ENCODE data around the gene EFCAB9.

DNA sequence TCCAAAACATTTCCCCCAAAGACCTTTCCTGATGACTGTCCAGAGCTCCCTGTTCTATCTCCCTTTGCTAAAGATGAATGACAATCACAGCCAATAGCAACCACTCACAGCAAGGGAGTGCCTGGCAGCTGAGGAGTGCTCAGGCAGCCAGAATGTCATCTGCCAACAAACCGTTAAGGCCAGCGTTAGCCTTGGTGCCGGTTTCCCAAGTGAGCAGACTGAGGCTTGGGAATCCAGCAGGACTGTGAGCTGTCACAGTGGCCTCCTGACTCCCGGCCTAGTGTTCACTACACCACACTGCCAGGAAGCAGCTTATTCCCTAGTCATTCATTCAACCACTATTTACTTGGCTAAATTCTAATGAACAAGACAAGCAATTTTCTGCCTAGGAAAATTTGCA lies 30.6 kb upstream of the EFCAB9 start:
- no peak for TF ChIP-seq POLR2A (IDR thresholded peaks at IDR 0.05)
- TF ChIP-seq, protein P1, sequence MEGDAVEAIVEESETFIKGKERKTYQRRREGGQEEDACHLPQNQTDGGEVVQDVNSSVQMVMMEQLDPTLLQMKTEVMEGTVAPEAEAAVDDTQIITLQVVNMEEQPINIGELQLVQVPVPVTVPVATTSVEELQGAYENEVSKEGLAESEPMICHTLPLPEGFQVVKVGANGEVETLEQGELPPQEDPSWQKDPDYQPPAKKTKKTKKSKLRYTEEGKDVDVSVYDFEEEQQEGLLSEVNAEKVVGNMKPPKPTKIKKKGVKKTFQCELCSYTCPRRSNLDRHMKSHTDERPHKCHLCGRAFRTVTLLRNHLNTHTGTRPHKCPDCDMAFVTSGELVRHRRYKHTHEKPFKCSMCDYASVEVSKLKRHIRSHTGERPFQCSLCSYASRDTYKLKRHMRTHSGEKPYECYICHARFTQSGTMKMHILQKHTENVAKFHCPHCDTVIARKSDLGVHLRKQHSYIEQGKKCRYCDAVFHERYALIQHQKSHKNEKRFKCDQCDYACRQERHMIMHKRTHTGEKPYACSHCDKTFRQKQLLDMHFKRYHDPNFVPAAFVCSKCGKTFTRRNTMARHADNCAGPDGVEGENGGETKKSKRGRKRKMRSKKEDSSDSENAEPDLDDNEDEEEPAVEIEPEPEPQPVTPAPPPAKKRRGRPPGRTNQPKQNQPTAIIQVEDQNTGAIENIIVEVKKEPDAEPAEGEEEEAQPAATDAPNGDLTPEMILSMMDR (IDR thresholded peaks at IDR 0.05) = no peak

Data from thyroid gland (tissue), 4 donors.